HG02571 (cell line): ENCODE data around the gene IRX5.

Experiments used
- ATAC-seq: cut with Tn5 transposase; IDR thresholded peaks from one replicate; pipeline ENCODE4 v1.9.1; 2021; ENCODE audit warnings: mild to moderate bottlenecking, moderate library complexity; ENCODE audit not compliant: unreplicated experiment

The IRX5 gene

DNA sequence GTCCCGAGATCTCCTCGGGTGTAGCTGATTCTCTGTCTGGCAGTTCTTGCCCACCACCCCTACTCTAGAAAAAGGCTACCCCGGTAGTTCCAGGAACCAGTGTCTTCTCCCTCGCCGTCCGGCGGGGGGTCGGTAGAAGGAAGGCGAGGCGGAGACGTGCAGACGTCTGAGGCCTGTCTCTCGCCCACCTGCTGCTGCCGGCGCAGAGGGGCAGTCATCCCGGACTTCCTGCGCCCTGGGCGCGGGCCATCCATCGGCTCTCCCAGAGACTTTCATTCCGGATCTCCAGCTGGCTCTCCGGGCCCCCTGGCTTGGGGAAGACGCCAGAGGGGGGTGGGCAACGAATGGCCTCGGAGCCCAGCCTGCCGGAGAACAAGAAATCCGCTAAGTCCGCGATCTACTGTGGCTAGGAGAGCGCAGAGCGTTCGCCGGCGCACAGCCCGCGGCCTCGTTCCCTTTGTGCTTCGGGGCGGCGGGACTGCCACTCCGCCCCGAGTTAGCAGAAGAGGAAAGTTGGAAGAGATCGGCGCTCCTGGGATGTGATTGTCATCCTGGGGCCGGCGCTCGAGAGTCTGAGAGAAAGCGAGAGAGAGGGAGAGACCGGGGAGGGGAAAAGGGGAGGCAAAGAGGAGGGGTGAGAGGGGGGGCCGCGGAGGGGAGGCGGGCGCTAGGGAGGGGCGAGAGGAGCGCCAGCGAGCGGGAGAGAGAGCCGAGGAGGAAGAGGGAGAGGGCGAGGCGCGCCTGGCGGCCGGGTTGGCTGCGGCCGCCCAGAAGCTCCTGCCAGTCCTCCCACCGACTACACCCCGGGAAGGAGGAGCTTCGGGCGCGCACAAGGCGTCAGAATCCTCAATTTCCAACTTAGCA, at the start of gene IRX5:
Gene IRX5, plus strand, starts transcription at position 861 of the 864 bp plus-strand sequence. CDS start 334 bp downstream, outside the sequence.
- no peak for ATAC-seq

DNA sequence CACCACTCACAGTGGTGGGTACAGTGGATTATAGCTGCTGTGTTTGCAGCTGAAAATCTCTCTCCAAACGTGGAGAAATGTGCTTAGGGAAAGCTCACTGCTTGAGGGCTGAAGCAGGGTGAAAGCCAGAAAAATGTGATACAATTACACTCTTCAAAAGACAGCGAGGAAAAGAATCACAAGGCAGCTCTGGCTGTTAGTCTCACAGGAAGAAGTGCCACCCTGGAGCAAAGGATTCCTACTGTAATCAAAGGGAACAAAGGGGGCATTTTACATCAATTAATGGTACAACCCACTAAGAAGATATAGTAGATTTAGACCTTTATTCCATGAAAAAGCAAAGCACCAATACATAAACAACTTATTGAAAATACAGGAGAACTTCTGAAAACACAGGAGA, 48.1 kb upstream of the IRX5 start:
- no peak for ATAC-seq

DNA sequence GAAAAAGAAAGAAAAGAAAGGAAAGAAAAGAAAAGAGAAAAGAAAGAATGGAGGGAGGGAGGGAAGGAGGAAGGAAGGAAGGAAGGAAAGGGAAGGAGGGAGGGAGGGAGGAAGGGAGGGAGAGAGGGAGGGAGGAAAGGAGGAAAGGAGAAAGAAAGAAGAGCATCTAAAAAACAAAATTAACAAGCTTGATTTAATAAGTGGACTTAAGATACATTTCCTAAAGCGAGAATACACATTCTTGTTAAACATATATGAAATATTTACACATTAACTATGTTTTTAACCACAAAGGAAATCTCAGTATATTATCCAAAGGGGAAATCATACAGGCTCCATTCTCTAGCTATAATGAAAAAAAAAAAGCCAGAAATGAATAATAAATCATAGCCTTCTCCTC, 47.3 kb upstream of the IRX5 start:
- ATAC-seq, result no peak

DNA sequence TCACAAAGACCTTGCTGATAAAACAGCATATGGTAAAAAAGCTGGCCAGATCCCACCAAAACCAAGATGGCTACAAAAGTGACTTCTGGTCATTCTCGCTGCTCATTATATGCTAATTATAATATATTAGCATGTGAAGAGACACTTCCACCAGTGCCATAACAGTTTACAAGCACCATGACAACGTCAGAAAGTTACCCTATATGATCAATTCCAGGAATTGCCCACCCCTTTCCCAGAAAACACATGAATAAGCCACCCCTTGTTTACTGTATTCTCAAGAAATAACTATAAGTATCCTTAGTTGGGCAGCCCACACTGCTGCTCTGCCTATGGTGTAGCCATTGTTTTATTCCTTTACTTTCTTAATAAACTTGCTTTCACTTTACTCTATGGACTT, 44.6 kb upstream of the IRX5 start:
- ATAC-seq, result no peak

DNA sequence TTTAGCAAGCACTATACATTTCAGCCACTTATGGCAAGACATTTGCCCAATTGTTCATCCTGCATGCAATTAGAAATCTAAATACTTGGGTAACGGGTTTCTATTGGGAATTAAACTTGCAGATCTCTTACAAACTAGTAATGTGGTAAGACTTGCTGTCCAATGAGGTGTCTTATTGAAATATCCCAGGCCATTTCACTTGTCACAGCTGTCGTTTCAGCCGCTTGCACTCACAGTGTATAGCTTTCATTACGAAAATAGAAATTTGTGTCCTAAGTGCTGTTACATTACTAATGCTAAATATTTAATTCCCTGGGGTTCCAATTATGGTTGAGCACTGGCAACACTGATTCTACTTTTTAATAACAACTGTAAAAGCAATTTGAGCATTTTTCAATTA, 40.3 kb upstream of the IRX5 start:
- ATAC-seq, result no peak

DNA sequence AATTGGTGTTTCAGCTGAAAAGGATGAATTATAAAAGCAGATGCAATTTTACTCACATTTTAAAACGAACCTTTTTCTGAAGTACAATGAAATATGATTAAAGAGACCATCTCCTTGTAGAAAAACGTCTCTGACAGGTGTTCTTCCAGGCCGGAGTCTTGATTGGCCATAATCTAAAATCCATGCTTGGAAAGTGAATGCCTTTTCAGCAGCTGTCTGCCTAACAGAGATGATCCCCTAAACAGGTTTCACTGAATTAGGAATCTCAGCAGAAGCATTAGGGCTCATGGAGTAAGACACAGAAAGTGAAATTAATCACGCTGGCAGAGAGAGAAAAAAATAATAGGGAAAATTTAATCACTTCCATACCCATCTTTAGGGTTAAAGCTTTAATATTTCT, 39.3 kb upstream of the IRX5 start:
- ATAC-seq, result no peak

DNA sequence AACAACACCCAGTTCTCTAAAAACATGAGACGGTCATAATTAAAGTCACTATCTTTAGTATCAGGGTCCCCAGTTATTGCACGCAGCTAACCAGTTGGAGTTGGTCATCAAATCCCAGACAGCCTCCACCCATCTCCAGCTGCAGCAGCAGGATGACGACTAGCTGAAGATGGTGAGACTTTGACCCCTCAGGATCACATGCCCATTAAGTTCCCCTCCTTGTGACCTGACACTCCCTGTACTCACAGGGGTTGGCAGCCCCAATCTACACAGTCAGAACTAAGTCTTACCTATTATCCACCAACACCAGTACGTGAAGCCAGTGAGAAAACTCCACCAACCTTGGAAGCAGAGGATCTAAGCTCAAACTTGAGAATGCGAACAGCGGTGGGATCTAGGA, 37.7 kb upstream of the IRX5 start:
- ATAC-seq, result no peak

DNA sequence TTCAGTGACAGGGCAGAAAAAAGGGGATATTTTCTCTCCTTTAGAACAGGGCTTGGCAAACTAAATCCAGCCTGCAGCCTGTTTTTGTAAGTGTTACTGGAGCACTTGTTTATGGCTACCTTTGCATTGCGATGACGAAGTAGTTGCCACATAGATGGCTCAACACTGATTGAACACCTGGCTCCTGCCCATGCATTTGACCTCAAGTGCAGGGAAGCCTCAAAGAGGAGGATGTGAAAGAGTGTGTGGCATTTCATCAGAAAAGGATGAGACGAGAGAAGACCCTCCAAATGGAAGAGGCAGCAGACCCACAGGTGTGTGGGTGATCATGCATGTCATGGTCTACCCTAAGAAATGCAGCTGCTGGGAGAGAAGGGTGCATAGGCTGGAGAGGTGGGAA, 32.7 kb upstream of the IRX5 start:
- no peak for ATAC-seq

DNA sequence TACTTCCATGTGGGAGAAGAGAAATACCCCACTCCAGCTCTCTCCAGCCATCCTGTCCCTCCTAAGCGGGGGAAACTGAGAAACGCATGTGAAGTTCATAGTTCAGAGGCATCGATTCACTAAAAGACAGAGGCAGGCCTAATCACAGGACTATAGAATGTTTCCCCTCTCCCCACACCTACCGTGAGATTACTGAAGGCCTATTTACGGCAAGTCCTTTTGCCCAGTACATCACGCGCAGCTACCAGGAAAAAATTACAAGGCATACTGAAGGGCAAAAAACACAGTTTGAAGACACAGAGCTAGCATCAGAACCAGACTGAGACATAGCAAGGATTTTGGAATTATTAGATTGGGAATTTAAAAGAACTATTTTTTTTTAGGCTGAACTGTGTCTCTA, 29.1 kb upstream of the IRX5 start:
- no peak for ATAC-seq

DNA sequence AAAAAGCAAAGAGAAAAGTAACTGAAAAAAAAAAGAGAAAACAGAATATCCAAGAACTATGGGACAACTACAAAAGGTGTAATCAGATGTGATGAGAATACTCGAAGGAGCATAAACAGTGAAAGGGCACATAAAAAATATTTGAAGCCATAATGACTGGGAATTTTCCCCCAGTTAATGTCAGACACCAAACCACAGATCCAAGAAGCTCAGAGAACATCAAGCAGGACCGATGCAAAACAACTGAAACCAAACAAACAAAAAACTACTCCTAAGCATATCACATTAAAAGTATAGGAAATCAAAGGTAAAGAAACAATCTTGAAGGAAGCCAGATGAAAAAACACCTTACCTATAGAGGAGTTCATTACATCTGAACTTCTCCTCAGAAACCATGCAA, 27.6 kb upstream of the IRX5 start:
- ATAC-seq, result no peak

DNA sequence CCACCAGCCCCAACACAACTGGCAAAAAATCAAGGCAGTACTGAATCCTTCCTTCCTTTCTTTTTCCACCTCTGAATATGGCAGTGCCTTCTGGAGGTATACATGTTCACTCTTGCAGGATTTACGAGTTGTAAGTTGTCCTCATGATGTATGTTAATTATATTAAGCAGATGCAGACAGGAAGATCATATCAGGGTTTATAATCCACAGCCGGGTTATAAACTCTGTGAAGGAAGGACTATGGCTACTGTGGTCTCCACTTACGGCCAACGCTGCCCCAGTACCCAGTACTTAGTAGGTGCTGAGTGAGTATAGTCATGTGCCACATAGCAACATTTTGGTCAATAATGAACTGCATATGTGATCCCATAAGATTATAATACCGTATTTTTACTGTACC, 19.6 kb upstream of the IRX5 start:
- no peak for ATAC-seq

DNA sequence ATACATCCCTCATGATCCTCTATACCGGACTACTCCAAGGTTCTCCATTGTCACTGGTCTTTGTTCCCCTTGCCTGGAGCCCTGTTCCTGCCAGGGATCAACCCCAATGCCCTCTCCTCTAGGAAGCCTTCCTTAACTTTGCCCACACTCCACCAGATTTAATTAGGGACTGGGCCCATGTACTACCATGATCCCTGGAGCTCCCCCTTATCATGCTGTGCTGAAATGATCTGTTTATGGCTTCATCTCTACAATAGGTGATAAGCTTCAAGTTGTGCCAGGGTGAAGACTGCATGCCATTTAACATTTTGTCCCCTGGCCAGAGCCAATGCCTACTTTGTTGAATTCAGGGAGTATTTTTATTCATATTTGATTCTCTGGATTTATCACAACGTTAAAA, 17.9 kb upstream of the IRX5 start:
- ATAC-seq, result no peak

DNA sequence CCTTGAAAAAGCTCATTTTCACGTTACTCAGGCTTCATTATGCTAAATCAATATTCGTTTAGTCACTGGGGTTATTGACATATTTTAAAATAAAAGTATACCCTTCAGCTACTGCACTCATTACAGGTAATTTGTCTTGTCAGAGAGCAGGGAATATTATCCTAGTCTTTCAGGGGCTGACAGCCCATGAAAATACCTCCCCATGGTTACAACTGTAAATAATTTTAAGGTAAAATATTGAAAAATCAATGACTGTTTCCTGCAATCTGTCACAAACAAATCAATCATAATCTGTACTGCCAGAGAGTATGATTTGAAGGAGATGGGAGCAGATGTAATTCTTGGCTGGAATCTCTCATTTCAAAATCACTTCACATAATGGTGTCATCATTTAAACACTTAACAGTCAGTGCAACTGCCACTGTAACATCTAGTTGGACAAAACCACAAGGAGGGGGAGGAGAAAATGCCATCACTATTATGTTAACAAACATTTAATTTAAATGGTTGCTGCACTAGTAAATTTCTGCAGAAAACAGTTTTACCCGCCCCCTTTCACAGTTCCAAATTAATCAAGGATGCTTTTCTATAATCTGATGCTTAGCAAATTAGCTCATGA, 9.3 kb upstream of the IRX5 start:
- no peak for ATAC-seq

DNA sequence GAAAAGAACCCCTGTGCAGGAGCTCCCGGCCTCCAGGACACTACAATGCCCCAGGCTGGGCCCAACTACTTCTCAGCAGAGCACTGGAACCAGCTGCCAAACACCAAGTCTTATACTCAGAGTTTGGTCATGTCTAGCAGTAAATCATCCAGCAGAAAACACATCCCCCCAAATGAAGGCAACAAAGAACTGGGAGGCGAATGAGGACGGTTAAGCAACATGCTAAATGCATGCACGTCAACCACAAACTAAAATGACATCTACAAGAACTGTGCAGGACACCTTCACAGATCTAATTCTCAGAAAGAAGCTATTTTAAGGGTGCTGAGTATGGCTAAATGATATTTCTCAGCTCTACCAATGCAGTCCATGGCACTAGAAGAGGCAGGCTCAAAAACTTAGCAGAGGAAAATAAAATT, 7.6 kb upstream of the IRX5 start:
- ATAC-seq, result no peak

DNA sequence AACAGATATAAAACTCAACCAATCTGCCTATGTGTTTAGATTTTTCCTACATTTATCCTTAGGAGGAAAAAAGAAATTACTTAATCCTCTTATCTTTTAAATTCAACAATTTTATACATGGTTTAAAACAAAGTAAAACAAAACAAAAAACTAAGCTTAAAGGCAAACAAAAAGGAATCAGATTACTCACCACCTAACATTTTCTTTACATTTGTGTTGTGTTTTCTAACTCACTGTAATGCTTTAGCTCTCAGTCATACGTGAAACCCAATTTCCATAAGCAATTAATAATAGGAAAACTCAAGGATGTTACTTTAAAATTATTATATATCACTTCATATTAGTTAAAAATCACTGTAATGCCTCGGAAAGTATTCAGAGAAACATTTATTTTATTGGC, 6.7 kb upstream of the IRX5 start:
- no peak for ATAC-seq

DNA sequence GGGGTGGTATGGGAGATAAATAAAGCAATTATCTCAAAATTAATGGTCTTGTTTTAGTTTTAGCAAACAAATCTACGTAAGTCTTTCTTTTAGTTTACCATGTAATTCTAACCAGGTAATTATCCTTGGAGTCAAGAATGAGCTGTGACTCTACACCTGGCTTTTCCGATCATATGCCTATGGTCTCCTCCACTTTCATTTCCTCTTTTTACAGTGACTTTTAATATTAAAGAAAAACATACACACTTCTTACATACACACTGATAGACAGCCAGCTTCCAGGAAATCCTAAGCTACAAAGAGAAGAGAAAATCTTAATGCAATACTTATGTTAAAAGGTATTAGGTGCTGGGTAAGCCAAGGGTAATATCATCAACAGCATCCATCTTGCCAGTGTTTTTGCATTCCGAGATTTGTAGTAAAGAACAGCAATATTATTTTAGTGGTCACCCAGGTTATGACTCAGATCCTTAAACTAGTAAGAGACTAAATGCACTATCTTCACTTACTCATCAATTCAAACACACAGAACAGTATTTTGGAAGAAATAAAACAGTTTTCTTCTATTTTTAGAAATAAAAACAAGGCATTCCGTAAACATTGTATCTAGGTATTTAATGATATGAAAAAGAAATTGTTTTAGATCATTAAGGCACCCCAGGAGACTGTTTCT, 4.4 kb upstream of the IRX5 start:
- no peak for ATAC-seq

DNA sequence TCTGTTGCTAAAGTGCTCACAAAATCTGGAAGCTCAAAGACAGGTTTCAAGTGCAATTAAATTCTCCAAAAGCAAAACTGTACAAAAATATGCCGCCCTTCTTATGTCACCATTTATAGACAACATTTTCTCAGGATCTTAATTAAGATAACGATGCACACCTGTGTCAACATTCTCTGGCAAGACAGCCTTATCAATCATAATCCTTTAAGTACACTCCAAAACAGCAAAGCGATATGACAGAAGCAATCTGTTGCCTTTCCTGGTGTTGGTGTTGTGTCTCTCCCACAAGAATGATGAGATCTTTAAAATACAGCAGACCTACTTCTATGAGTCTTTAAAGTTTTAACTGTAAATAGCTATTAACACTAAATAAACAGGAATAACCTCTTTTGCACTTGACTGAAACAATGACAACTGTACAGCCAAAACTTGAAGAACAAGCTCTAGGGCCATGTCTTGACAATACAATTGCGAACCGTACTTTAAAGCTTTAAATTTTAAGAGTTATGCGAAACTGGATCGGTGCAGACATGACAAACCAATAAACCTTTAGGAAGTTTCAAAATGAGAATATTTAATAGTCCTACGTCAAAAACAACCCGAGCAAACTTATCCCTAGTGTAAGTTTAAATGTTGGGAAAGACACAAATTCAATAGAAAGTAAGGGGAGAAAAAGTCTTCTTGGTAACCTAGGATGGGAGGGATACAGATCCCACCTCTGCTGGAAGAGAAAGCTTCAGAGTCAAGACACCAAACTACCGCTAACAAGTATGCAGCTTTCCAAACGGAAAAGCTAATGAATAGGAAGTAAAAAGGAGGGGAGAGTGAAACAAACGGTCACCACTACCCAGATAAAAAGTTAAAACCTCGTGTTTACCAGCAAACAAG, 3.3 kb upstream of the IRX5 start:
- no peak for ATAC-seq

DNA sequence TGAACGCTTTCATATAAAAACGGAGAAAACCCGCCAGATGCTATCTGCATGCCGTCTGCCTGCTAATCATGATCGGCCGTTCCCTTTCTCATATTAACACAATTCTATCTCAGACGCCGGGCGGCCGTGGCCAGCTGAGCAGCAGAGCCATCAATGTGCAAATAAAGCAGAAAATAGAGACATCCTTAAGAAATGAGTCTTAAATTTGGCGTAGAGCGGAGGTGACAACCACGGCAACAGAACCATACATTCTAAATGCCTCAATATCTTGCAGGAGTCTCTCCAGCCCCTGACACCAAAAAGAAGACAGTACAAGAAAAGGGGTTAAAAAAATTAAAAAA, 2.7 kb upstream of the IRX5 start:
- ATAC-seq, result no peak

DNA sequence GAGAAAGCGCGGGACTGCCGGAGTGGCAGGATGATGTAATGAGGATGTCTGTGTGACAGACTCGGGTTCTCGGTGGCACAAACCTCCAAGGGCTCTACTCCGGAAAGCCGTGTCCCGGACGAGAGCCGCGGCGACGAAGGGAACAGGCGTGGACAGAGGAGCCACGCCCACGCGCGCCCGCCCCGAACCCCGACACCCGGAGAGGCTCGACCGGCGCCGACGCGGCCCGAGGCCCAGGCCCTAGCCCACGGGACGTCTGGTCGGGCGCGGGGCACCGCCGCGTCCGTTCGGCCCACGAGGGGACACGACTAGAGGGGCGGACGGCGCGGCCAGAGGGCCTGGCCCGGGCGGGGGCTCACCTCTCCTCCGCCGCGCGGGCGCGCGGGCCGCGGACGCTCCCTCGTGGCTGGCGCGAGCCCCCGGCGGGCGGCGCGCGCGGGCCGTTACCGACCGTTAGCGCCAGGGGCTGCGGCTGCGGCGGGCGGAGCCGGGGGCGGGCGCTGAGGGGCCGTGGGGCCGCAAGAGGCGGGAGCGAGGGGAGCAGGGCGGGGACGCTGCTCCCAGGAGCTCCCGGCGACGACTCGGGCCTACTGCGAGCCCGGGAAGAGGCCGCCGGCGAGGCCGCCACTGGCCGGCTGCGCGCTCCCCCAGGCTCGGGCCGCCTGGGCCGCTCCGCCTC, 2.1 kb upstream of the IRX5 start:
- ATAC-seq, result peak; percentile 38
